NCI-H2081 treated with DMSO at 0.1 percent for 48 hours (cell line): ENCODE results near the gene NME4.
A peak's percentile ranks its signal among the peaks of the same experiment; 100 is the strongest.
"Not testable (repeated sequence)": the region's sequence is repeated elsewhere in the genome, so short reads cannot be mapped to it uniquely, and the experiment has no call there.

Experiments used
- DNase-seq: peaks from one replicate; lab custom pipeline; 2025; lab: John Stamatoyannopoulos, UW

The NME4 gene

GRCh38 chr16:398561-399339 is 1.8 kb downstream of the NME4 start:
- DNase-seq, result no peak

- no peak for DNase-seq
These were observed 2.5 kb downstream of the NME4 start for GRCh38 chr16:399340-400019.

GRCh38 chr16:400061-400591 is 3.1 kb downstream of the NME4 start:
- no peak for DNase-seq

GRCh38 chr16:401468-402348 is 4.7 kb downstream of the NME4 start, which contains the start of gene DECR2:
Gene DECR2 (plus strand): TSS chr16:401885. CDS start chr16:401964, 79 bp downstream.
- no peak for DNase-seq

GRCh38 chr16:404971-405486 is 8.0 kb downstream of the NME4 start:
- DNase-seq, result no peak

- no peak for DNase-seq
These were observed 8.8 kb downstream of the NME4 start for GRCh38 chr16:405548-406506.

- no peak for DNase-seq
These were observed 10.3 kb downstream of the NME4 start for GRCh38 chr16:407253-407652.

- no peak for DNase-seq
These were observed 13.6 kb downstream of the NME4 start for GRCh38 chr16:410516-411178.

GRCh38 chr16:411576-412265 is 14.7 kb downstream of the NME4 start:
- no peak for DNase-seq

- no peak for DNase-seq
These were observed 17.6 kb downstream of the NME4 start for GRCh38 chr16:414395-415169.

GRCh38 chr16:415170-415498 is 18.1 kb downstream of the NME4 start:
- DNase-seq, result not testable (repeated sequence)

- not testable (repeated sequence) for DNase-seq
These were observed 25.2 kb downstream of the NME4 start for GRCh38 chr16:422179-422578.

GRCh38 chr16:424033-424622 is 27.1 kb downstream of the NME4 start:
- no peak for DNase-seq

GRCh38 chr16:424623-425081 is 27.7 kb downstream of the NME4 start:
- no peak for DNase-seq

- peak; percentile 37 for DNase-seq
These were observed 28.2 kb downstream of the NME4 start, which contains the start of gene RAB11FIP3 for GRCh38 chr16:425082-425718. Gene RAB11FIP3 (plus strand): TSS chr16:425649. CDS start chr16:426007, 358 bp downstream.

GRCh38 chr16:425740-426114 is 28.7 kb downstream of the NME4 start:
- no peak for DNase-seq

GRCh38 chr16:426115-426905 is 29.3 kb downstream of the NME4 start:
- DNase-seq, result no peak
